Calu3 (cell line): ENCODE data around the gene SYT4. TPM values are rescaled to one million over a fixed set of nuclear protein-coding genes. Genes with fewer than 3 reads are reported as not detected.

ENCODE experiments used
- BruUV-seq: library from RNA; stranded (reverse); fragments of 400-500 nt; replicated peaks from 2 replicates; lab custom pipeline; 2021; lab: Mats Ljungman, UMichigan
- CTCF ChIA-PET: fragments of 300-600 bp; sonication (Branson Sonifier 250); formaldehyde crosslinking; loops from one replicate; lab custom pipeline; 2022; ENCODE audit warnings: antibody characterized with exemption; lab: Charles Lee
- DNase-seq: peaks from one replicate; pipeline ENCODE4 v3.0.0; 2022
- H3K27ac Mint-ChIP-seq: one replicate; pipeline ENCODE4 v1.8.0; 2022; ENCODE audit warnings: mixed read lengths; ENCODE audit not compliant: unreplicated experiment
- H3K27me3 Mint-ChIP-seq: one replicate; pipeline ENCODE4 v1.8.0; 2022; ENCODE audit warnings: mixed read lengths; ENCODE audit not compliant: unreplicated experiment
- H3K36me3 Mint-ChIP-seq: one replicate; pipeline ENCODE4 v1.8.0; 2022; ENCODE audit warnings: mild to moderate bottlenecking, moderate library complexity, mixed read lengths; ENCODE audit not compliant: insufficient read depth, unreplicated experiment
- H3K4me1 Mint-ChIP-seq: one replicate; pipeline ENCODE4 v1.8.0; 2022; ENCODE audit warnings: mild to moderate bottlenecking, low read depth, mixed read lengths; ENCODE audit not compliant: unreplicated experiment
- H3K4me3 Mint-ChIP-seq: one replicate; pipeline ENCODE4 v1.8.0; 2022; ENCODE audit warnings: mild to moderate bottlenecking, low read depth, moderate library complexity, mixed read lengths; ENCODE audit not compliant: unreplicated experiment
- H3K9me3 Mint-ChIP-seq: one replicate; pipeline ENCODE4 v1.8.0; 2022; ENCODE audit warnings: low read depth, mixed read lengths; ENCODE audit not compliant: unreplicated experiment
- intact Hi-C: fragments of 100-400 bp; cut with micrococcal nuclease; formaldehyde crosslinking; loops from one replicate; pipeline ENCODE4 v1.10.0; 2022; ENCODE audit not compliant: unreplicated experiment
- total RNA-seq: library from RNA; stranded (reverse); gene quantifications from 2 replicates; pipeline ENCODE4 v1.2.3, GENCODE V29; 2022
- TF ChIP-seq, protein P1 (sequence below): fragments of 200-600 bp; IDR thresholded peaks from one replicate; pipeline ENCODE4 v1.8.0; 2022; ENCODE audit warnings: antibody characterized with exemption; ENCODE audit not compliant: unreplicated experiment

Gene SYT4
- total RNA-seq, 1 experiment from 2014 or later, result not detected

DNA sequence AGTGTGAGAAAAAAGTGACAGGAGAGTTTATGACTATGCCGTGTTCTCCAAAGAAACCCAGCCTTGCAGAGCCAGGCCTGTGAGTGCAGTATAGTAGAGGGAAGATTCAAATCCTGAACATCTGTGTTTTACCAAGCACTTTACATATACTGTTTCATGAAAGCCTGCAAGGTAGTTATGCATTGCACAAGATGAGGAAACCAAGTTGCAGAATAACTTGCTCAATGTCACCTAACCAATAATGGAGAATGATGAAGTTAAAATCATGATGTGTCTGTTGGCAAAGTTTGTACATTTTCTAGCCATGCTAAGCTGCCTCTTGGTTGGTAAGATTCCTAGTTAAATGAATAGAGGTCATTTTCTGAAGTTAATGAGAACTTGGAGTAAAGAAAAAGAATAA is 29.3 kb downstream of the SYT4 start:
- TF ChIP-seq, protein P1, sequence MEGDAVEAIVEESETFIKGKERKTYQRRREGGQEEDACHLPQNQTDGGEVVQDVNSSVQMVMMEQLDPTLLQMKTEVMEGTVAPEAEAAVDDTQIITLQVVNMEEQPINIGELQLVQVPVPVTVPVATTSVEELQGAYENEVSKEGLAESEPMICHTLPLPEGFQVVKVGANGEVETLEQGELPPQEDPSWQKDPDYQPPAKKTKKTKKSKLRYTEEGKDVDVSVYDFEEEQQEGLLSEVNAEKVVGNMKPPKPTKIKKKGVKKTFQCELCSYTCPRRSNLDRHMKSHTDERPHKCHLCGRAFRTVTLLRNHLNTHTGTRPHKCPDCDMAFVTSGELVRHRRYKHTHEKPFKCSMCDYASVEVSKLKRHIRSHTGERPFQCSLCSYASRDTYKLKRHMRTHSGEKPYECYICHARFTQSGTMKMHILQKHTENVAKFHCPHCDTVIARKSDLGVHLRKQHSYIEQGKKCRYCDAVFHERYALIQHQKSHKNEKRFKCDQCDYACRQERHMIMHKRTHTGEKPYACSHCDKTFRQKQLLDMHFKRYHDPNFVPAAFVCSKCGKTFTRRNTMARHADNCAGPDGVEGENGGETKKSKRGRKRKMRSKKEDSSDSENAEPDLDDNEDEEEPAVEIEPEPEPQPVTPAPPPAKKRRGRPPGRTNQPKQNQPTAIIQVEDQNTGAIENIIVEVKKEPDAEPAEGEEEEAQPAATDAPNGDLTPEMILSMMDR, result no peak
- H3K4me3 Mint-ChIP-seq, result no peak overlapping the region
- no peak for DNase-seq
- peaks cover 7% of the 10 kb centered on the region for H3K9me3 Mint-ChIP-seq
- intact Hi-C loops, result no loop called here
- BruUV-seq, result no TSS peak
- no peaks in the 10 kb centered on the region for H3K4me1 Mint-ChIP-seq
- CTCF ChIA-PET, result no interaction called here
- no peaks in the 10 kb centered on the region for H3K27me3 Mint-ChIP-seq
- no peak overlapping the region for H3K27ac Mint-ChIP-seq
- no peaks in the 10 kb centered on the region for H3K36me3 Mint-ChIP-seq

DNA sequence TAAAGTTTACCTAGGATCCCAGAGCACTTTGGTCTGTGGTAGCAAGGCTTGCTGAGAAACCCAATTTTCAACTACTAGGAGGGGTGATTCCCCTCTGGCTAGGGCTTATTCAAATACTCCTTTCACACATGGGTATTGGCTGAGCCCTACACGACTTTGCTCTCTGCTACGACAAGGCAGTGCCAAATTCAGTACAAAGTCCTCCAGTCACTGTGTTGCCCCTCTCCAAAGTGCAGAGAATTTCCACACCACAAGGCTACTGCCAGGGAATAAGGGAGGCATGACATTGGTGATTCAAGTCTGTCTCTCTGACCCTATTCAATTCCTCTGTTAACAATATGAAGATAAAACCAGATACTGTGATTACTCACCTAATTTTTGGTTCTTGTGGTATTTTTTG is 38.9 kb downstream of the SYT4 start:
- Mint-ChIP-seq H3K27ac (no peak overlapping the region), H3K4me1 (no peaks in the 10 kb centered on the region), H3K27me3 (no peaks in the 10 kb centered on the region), H3K9me3 (peaks cover 2% of the 10 kb centered on the region), H3K36me3 (no peaks in the 10 kb centered on the region), H3K4me3 (no peak overlapping the region)
- CTCF ChIA-PET, result no interaction called here
- BruUV-seq, result no TSS peak
- intact Hi-C loops, result no loop called here
- no peak for DNase-seq
- TF ChIP-seq, protein P1, result no peak

DNA sequence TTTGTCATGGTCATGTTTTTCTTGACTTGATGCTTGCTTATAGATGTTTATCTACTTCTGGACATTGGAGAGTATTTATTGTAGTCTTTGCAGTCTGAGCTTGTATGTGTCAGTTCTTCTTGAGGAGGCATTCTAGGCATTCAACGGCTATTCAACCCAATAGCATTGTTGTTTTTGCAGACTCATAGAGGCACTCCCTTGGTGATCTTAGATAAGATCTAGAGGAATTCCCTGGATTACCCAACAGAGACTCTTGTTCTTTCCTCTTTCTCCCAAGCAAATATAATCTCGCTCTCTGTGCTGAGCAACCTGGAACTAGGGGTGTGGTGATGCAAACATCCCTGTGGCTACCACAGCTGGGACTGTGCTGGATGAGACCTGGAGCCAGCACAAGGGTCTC is 40.4 kb downstream of the SYT4 start:
- intact Hi-C loops, result no loop called here
- CTCF ChIA-PET, result no interaction called here
- Mint-ChIP-seq H3K4me3 (no peak overlapping the region), H3K9me3 (peaks cover 5% of the 10 kb centered on the region), H3K27ac (no peak overlapping the region), H3K27me3 (no peaks in the 10 kb centered on the region), H3K4me1 (no peaks in the 10 kb centered on the region), H3K36me3 (no peaks in the 10 kb centered on the region)
- no peak for DNase-seq
- TF ChIP-seq, protein P1, result no peak
- no TSS peak for BruUV-seq

DNA sequence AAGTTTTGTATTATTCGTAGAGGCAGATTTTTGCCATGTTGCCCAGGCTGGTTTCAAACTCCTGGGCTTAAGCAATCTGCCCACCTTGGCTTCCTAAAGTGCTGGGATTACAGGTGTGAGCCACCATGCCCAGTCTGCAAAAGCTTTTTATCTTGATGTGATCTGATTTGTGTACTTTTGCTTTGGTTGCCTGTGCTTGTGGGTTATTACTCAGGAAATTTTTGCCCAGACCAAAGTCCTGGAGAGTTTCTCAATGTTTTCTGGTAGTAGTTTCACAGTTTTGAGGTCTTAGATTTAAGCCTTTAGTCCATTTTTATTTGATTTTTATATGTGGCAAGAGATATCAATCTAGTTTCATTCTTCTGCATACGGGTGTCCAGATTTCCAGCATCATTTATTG is 42.4 kb downstream of the SYT4 start:
- Mint-ChIP-seq H3K27ac (no peak overlapping the region), H3K4me3 (no peak overlapping the region), H3K27me3 (no peaks in the 10 kb centered on the region), H3K36me3 (no peaks in the 10 kb centered on the region), H3K4me1 (no peaks in the 10 kb centered on the region), H3K9me3 (peaks cover 5% of the 10 kb centered on the region)
- no peak for DNase-seq
- BruUV-seq, result no TSS peak
- intact Hi-C loops, result no loop called here
- TF ChIP-seq, protein P1, result no peak
- CTCF ChIA-PET, result no interaction called here
